K562 treated with DMSO at 1 percent for 4 hours (cell line): ENCODE measurements around the gene ADPRS. TPM values are rescaled to one million over a fixed set of nuclear protein-coding genes. Genes with fewer than 3 reads are reported as not detected.

Source experiments
- total RNA-seq: library from RNA; unstranded; fragments of 300-600 nt; gene quantifications from 2 replicates; pipeline ENCODE4 v1.2.3, GENCODE V29; 2022; ENCODE audit not compliant: insufficient read depth

ADPRS gene
- total RNA-seq: 52.9 and 54.9 TPM in 2 replicates

GRCh38 chr1:36088577-36089392, at the start of gene ADPRS:
ADPRS (plus strand) TSS chr1:36088892; CDS start chr1:36088905, 13 bp downstream.

GRCh38 chr1:36083635-36084496, 4.8 kb upstream of the ADPRS start, which contains the start of gene TEKT2:
TEKT2 (plus strand) TSS chr1:36084094; CDS start chr1:36084922, 828 bp downstream.

GRCh38 chr1:36125129-36125991, 36.7 kb downstream of the ADPRS start, which contains the start of gene COL8A2:
COL8A2 (minus strand) TSS chr1:36125222; CDS start chr1:36100242, 24,980 bp downstream.

Other genes with a start within 250 kb of the ADPRS start
- gene AGO1, start 205.7 kb upstream of the ADPRS start, total RNA-seq: 9.2 and 9.4 TPM in 2 replicates
- 3.6 and 8.2 TPM in 2 replicates for gene AGO3, start 157.8 kb upstream of the ADPRS start, total RNA-seq
- gene TEKT2, start 4.8 kb upstream of the ADPRS start, total RNA-seq: 0.75 TPM in 1 of 2 replicates, not detected in the other
- 0.12 TPM in 1 of 2 replicates, not detected in the other for gene COL8A2, start 36.3 kb downstream of the ADPRS start, total RNA-seq
- 119 and 134 TPM in 2 replicates for gene TRAPPC3, start 60.6 kb downstream of the ADPRS start, total RNA-seq
- gene MAP7D1, start 67.3 kb downstream of the ADPRS start, total RNA-seq: 81.8 and 90.8 TPM in 2 replicates
- 37.4 and 51.1 TPM in 2 replicates for gene THRAP3, start 135.6 kb downstream of the ADPRS start, total RNA-seq
- gene SH3D21, start 217.5 kb downstream of the ADPRS start, total RNA-seq: 0.53 and 1.2 TPM in 2 replicates
- 69.7 and 70.0 TPM in 2 replicates for gene EVA1B, start 234.8 kb downstream of the ADPRS start, total RNA-seq